HCT116 (cell line): ENCODE measurements around the gene RPLP1. TPM values are rescaled to one million over a fixed set of nuclear protein-coding genes. Genes with fewer than 3 reads are reported as not detected.

Experiments
- ATAC-seq: fragments of 200-7000 bp; cut with Tn5 transposase; 2 replicates; pipeline ENCODE4 v1.9.1; 2020; ENCODE audit warnings: mild to moderate bottlenecking, moderate library complexity
- BruUV-seq: library from RNA; stranded (reverse); fragments of 400-500 nt; replicated peaks from 2 replicates; lab custom pipeline; 2021; lab: Mats Ljungman, UMichigan
- CTCF ChIA-PET: fragments of 300-600 bp; sonication (Branson Sonifier 250); formaldehyde crosslinking; loops from one replicate; lab custom pipeline; 2021; ENCODE audit warnings: antibody characterized with exemption; lab: Charles Lee
- POLR2A ChIA-PET: fragments of 300-600, 350-600 bp; sonication (Branson Sonifier 250); formaldehyde crosslinking; loops from one replicate; lab custom pipeline; 2021; ENCODE audit warnings: antibody characterized with exemption; lab: Charles Lee
- RAD21 ChIA-PET, 2 experiments: fragments of 300-600 bp; sonication (Branson Sonifier 250); formaldehyde crosslinking; loops; one replicate each; lab custom pipeline; 2023; ENCODE audit warnings: low total read pairs in 2 of 2; ENCODE audit not compliant: uncharacterized antibody in 2 of 2, unreplicated experiment in 2 of 2, low non-redundant PET in 1 of 2; lab: Charles Lee
- DNase-seq: peaks from one replicate; pipeline ENCODE4 v3.0.0-alpha.2; 2010; ENCODE audit warnings: low read depth, low spot score
- H2AFZ ChIP-seq: fragments of 200-600 bp; shearing (Covaris generic), sonication (generic); 2 replicates; pipeline ENCODE4 v1.6.1; 2017; ENCODE audit warnings: low read depth, mixed run types, mixed read lengths, antibody characterized with exemption, low read length; ENCODE audit not compliant: poor library complexity, severe bottlenecking
- H3K27ac ChIP-seq: 2 replicates; pipeline ENCODE4 v1.5.1; 2012; ENCODE audit warnings: low read depth, low read length
- H3K27me3 ChIP-seq: fragments of 200-600 bp; sonication (generic); 2 replicates; pipeline ENCODE4 v1.6.1; 2016; ENCODE audit warnings: mixed run types, low read length, mixed read lengths; ENCODE audit not compliant: insufficient read depth
- H3K36me3 ChIP-seq, 2 experiments: fragments of 200-500 bp in 1 of 2; fragments of 200-600 bp in 1 of 2; sonication (Bioruptor generic) in 1 of 2; sonication (generic) in 1 of 2; 2 replicates each; pipeline versions ENCODE4 v1.5.1 to v1.6.1; 2014 to 2016; ENCODE audit warnings: low read length in 2 of 2, inconsistent platforms in 1 of 2, mixed read lengths in 1 of 2, mixed run types in 1 of 2; ENCODE audit not compliant: insufficient read depth in 2 of 2, control insufficient read depth in 1 of 2
- H3K4me1 ChIP-seq, 2 experiments: fragments of 200-600 bp in 1 of 2; sonication (generic) in 1 of 2; 2 replicates each; pipeline versions ENCODE4 v1.5.1 to v1.6.1; 2012 to 2017; ENCODE audit warnings: low read length in 2 of 2, inconsistent platforms in 1 of 2, mild to moderate bottlenecking in 1 of 2, mixed read lengths in 1 of 2, mixed run types in 1 of 2, moderate library complexity in 1 of 2; ENCODE audit not compliant: insufficient read depth in 2 of 2, control insufficient read depth in 1 of 2
- H3K4me2 ChIP-seq: fragments of 200-600 bp; sonication (generic); 2 replicates; pipeline ENCODE4 v1.6.1; 2017; ENCODE audit warnings: mixed run types, low read length, mixed read lengths
- H3K4me3 ChIP-seq, 2 experiments: fragments of 200-600 bp in 1 of 2; sonication (generic) in 1 of 2; replicated peaks in 1 of 2; 2 replicates each; pipeline ENCODE4 v1.5.1; 2011 to 2016; ENCODE audit warnings: low read length in 2 of 2, control low read depth in 1 of 2, low read depth in 1 of 2, mild to moderate bottlenecking in 1 of 2, mixed read lengths in 1 of 2, mixed run types in 1 of 2
- H3K79me2 ChIP-seq: fragments of 200-600 bp; sonication (generic); 2 replicates; pipeline ENCODE4 v1.6.1; 2017; ENCODE audit warnings: mild to moderate bottlenecking, mixed run types, low read length, moderate library complexity, mixed read lengths; ENCODE audit not compliant: insufficient read depth
- H3K9ac ChIP-seq: fragments of 200-600 bp; sonication (generic); 2 replicates; pipeline ENCODE4 v1.6.1; 2016; ENCODE audit warnings: low read length, mixed read lengths
- H3K9me2 ChIP-seq: fragments of 200-600 bp; sonication (generic), shearing (Covaris generic); 2 replicates; pipeline ENCODE4 v1.6.1; 2017; ENCODE audit warnings: mixed run types, mild to moderate bottlenecking, moderate library complexity; ENCODE audit not compliant: insufficient read depth
- H3K9me3 ChIP-seq, 2 experiments: fragments of 200-500 bp in 1 of 2; fragments of 200-600 bp in 1 of 2; sonication (Bioruptor generic) in 1 of 2; sonication (generic) in 1 of 2; 2 replicates each; pipeline ENCODE4 v1.6.1; 2014 to 2017; ENCODE audit warnings: low read length in 2 of 2, mixed read lengths in 2 of 2, inconsistent platforms in 1 of 2, low read depth in 1 of 2, mild to moderate bottlenecking in 1 of 2, mixed run types in 1 of 2, moderate library complexity in 1 of 2; ENCODE audit not compliant: control insufficient read depth in 1 of 2, insufficient read depth in 1 of 2
- H4K20me1 ChIP-seq: fragments of 200-600 bp; sonication (generic), shearing (Covaris generic); 2 replicates; pipeline ENCODE4 v1.6.1; 2017; ENCODE audit warnings: mixed run types, mild to moderate bottlenecking, moderate library complexity; ENCODE audit not compliant: insufficient read depth
- CBX3 ChIP-seq: IDR thresholded peaks from 2 replicates; pipeline ENCODE4 v1.6.1; 2012; ENCODE audit warnings: low read depth
- CEBPB ChIP-seq: IDR thresholded peaks from 2 replicates; pipeline ENCODE4 v1.6.1; 2012; ENCODE audit warnings: low read depth
- RAD21 ChIP-seq: IDR thresholded peaks from 2 replicates; pipeline ENCODE4 v1.6.1; 2012; ENCODE audit warnings: low read depth, mild to moderate bottlenecking
- TCF7L2 ChIP-seq: IDR thresholded peaks from 2 replicates; pipeline ENCODE4 v1.7.0; 2011; ENCODE audit warnings: borderline replicate concordance, inconsistent platforms; ENCODE audit not compliant: insufficient read depth, insufficient read length; ENCODE audit errors: extremely low read depth
- intact Hi-C: fragments of 100-400 bp; cut with micrococcal nuclease; formaldehyde crosslinking; loops from 2 replicates; pipeline ENCODE4 v1.10.0; 2022
- total RNA-seq: library from RNA; stranded (reverse); gene quantifications from one replicate; pipeline ENCODE4 v1.2.1, GENCODE V29; 2021; ENCODE audit not compliant: unreplicated experiment
- TF ChIP-seq, protein P1 (sequence below): IDR thresholded peaks from 2 replicates; pipeline ENCODE4 v1.6.1; 2012; ENCODE audit warnings: low read depth
- TF ChIP-seq, protein P2 (sequence below): IDR thresholded peaks from 2 replicates; pipeline ENCODE4 v1.6.1; 2011; ENCODE audit warnings: mild to moderate bottlenecking, low read length, moderate library complexity; ENCODE audit not compliant: insufficient replicate concordance; ENCODE audit errors: extremely low read depth

RPLP1 gene
- total RNA-seq, 1 experiment from 2014 or later, result 3,138 TPM

GRCh38 chr15:69498987-69499386, 46.4 kb downstream of the RPLP1 start:
- POLR2A ChIA-PET, result no interaction called here
- H4K20me1 ChIP-seq, result no peaks in the 10 kb centered on the region

More at GRCh38 chr15:69498987-69499386, 46.4 kb downstream of the RPLP1 start:
- intact Hi-C loops, result no loop called here
- H3K27ac ChIP-seq, result no peak overlapping the region
- H3K9me2 ChIP-seq, result no peaks in the 10 kb centered on the region
- ChIA-PET RAD21 (no interaction called here), CTCF (no interaction called here)
- no peaks in the 10 kb centered on the region for H3K36me3 ChIP-seq
- ATAC-seq, result no peak
- DNase-seq, result no peak
- no TSS peak for BruUV-seq
- H3K9ac ChIP-seq, result no peak overlapping the region
- H3K4me1 ChIP-seq, result no peaks in the 10 kb centered on the region
- TF ChIP-seq RAD21, result no peak
- TF ChIP-seq, protein P1, sequence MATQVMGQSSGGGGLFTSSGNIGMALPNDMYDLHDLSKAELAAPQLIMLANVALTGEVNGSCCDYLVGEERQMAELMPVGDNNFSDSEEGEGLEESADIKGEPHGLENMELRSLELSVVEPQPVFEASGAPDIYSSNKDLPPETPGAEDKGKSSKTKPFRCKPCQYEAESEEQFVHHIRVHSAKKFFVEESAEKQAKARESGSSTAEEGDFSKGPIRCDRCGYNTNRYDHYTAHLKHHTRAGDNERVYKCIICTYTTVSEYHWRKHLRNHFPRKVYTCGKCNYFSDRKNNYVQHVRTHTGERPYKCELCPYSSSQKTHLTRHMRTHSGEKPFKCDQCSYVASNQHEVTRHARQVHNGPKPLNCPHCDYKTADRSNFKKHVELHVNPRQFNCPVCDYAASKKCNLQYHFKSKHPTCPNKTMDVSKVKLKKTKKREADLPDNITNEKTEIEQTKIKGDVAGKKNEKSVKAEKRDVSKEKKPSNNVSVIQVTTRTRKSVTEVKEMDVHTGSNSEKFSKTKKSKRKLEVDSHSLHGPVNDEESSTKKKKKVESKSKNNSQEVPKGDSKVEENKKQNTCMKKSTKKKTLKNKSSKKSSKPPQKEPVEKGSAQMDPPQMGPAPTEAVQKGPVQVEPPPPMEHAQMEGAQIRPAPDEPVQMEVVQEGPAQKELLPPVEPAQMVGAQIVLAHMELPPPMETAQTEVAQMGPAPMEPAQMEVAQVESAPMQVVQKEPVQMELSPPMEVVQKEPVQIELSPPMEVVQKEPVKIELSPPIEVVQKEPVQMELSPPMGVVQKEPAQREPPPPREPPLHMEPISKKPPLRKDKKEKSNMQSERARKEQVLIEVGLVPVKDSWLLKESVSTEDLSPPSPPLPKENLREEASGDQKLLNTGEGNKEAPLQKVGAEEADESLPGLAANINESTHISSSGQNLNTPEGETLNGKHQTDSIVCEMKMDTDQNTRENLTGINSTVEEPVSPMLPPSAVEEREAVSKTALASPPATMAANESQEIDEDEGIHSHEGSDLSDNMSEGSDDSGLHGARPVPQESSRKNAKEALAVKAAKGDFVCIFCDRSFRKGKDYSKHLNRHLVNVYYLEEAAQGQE, result no peak
- TF ChIP-seq CEBPB, result no peak
- TF ChIP-seq, protein P2, sequence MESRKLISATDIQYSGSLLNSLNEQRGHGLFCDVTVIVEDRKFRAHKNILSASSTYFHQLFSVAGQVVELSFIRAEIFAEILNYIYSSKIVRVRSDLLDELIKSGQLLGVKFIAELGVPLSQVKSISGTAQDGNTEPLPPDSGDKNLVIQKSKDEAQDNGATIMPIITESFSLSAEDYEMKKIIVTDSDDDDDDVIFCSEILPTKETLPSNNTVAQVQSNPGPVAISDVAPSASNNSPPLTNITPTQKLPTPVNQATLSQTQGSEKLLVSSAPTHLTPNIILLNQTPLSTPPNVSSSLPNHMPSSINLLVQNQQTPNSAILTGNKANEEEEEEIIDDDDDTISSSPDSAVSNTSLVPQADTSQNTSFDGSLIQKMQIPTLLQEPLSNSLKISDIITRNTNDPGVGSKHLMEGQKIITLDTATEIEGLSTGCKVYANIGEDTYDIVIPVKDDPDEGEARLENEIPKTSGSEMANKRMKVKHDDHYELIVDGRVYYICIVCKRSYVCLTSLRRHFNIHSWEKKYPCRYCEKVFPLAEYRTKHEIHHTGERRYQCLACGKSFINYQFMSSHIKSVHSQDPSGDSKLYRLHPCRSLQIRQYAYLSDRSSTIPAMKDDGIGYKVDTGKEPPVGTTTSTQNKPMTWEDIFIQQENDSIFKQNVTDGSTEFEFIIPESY, result no peak
- no peak for TF ChIP-seq TCF7L2
- TF ChIP-seq CBX3, result no peak
- H3K9me3 ChIP-seq, result no peaks in the 10 kb centered on the region
- no peaks in the 10 kb centered on the region for H3K27me3 ChIP-seq
- H3K4me2 ChIP-seq, result no peak overlapping the region
- no peak overlapping the region for H3K4me3 ChIP-seq
- no peaks in the 10 kb centered on the region for H3K79me2 ChIP-seq
- no peak overlapping the region for H2AFZ ChIP-seq
